ACC112 (cell line): ENCODE data around the gene GJA9.

Experiments used
- H2AFZ ChIP-seq: fragments of 200-600 bp; sonication (generic); one replicate; pipeline ENCODE4 v1.6.0; 2017; ENCODE audit warnings: antibody characterized with exemption, low read length; ENCODE audit not compliant: unreplicated experiment
- H3K27ac ChIP-seq: fragments of 200-600 bp; sonication (generic); 2 replicates; pipeline ENCODE4 v1.5.1; 2014; ENCODE audit warnings: low read depth, mild to moderate bottlenecking, antibody characterized with exemption, low read length, moderate library complexity
- H3K27me3 ChIP-seq: fragments of 200-600 bp; sonication (generic); 2 replicates; pipeline ENCODE4 v1.6.1; 2014; ENCODE audit warnings: mild to moderate bottlenecking, antibody characterized with exemption, low read length, moderate library complexity, mixed read lengths; ENCODE audit not compliant: insufficient read depth
- H3K36me3 ChIP-seq: fragments of 200-600 bp; sonication (generic); 2 replicates; pipeline ENCODE4 v1.6.1; 2016; ENCODE audit warnings: mild to moderate bottlenecking, antibody characterized with exemption, low read length, moderate library complexity, mixed read lengths; ENCODE audit not compliant: insufficient read depth
- H3K4me1 ChIP-seq: fragments of 200-600 bp; sonication (generic); one replicate; pipeline ENCODE4 v1.6.1; 2016; ENCODE audit warnings: low read length, mixed read lengths; ENCODE audit not compliant: insufficient read depth, unreplicated experiment, control insufficient read depth
- H3K4me3 ChIP-seq: fragments of 200-600 bp; sonication (generic); 2 replicates; pipeline ENCODE4 v1.5.1; 2014; ENCODE audit warnings: mild to moderate bottlenecking, low read depth, low read length
- H3K79me2 ChIP-seq: fragments of 200-600 bp; sonication (generic); one replicate; pipeline ENCODE4 v1.6.0; 2016; ENCODE audit warnings: low read length; ENCODE audit not compliant: control insufficient read depth, unreplicated experiment, insufficient read depth

The GJA9 gene

GRCh38 chr1:38881487-38881886, at the start of gene GJA9:
Gene GJA9, minus strand, starts transcription at chr1:38881587. Its CDS starts 5,489 bp downstream, at chr1:38876098.
- Histone ChIP-seq H2AFZ (no peak within 1 kb of the TSS), H3K27me3 (no peaks in the 10 kb centered on the region), H3K4me1 (no peaks in the 10 kb centered on the region), H3K36me3 (no peaks in the 10 kb centered on the region), H3K4me3 (no peak within 1 kb of the TSS), H3K79me2 (no peaks in the 10 kb centered on the region), H3K27ac (no peak within 1 kb of the TSS)

GRCh38 chr1:38929476-38929875, 48.1 kb upstream of the GJA9 start:
- H3K27ac ChIP-seq, result no peak overlapping the region
- H2AFZ ChIP-seq, result no peak overlapping the region
- H3K27me3 ChIP-seq, result no peaks in the 10 kb centered on the region
- H3K79me2 ChIP-seq, result no peaks in the 10 kb centered on the region
- no peak overlapping the region for H3K4me3 ChIP-seq
- peaks cover 2% of the 10 kb centered on the region for H3K4me1 ChIP-seq
- no peaks in the 10 kb centered on the region for H3K36me3 ChIP-seq

- H3K27ac ChIP-seq, result no peak overlapping the region
- peaks cover 2% of the 10 kb centered on the region for H3K4me1 ChIP-seq
- no peak overlapping the region for H2AFZ ChIP-seq
- H3K4me3 ChIP-seq, result no peak overlapping the region
- no peaks in the 10 kb centered on the region for H3K36me3 ChIP-seq
- no peaks in the 10 kb centered on the region for H3K27me3 ChIP-seq
- H3K79me2 ChIP-seq, result no peaks in the 10 kb centered on the region
Measured at GRCh38 chr1:38929054-38929453, 47.7 kb upstream of the GJA9 start.

DNA sequence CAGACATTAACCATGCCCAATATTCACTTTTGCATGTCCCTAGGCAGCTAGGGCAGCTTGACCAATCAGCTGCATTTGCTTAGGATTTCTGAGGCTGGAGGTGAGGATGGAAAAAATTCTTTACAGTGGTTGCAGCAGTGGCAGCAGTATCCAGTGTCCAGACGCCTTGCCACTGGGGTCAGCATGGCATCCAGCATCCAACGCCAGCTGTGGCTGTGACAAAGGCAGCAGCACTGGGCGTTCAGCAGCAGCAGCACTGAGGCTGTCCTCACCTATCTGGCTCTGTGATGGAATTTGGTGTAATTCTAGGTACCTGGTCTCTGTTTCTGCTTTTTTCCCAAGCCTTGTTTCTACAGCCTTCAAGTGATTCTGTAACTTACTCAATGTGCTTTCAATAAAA, 44.7 kb upstream of the GJA9 start:
- Histone ChIP-seq H3K79me2 (no peaks in the 10 kb centered on the region), H2AFZ (no peak overlapping the region), H3K27me3 (no peaks in the 10 kb centered on the region), H3K27ac (no peak overlapping the region), H3K4me3 (no peak overlapping the region), H3K36me3 (no peaks in the 10 kb centered on the region), H3K4me1 (no peaks in the 10 kb centered on the region)

- no peak overlapping the region for H3K27ac ChIP-seq
- H3K27me3 ChIP-seq, result no peaks in the 10 kb centered on the region
- no peaks in the 10 kb centered on the region for H3K36me3 ChIP-seq
- no peaks in the 10 kb centered on the region for H3K79me2 ChIP-seq
- no peaks in the 10 kb centered on the region for H3K4me1 ChIP-seq
- no peak overlapping the region for H2AFZ ChIP-seq
- no peak overlapping the region for H3K4me3 ChIP-seq
Measured at GRCh38 chr1:38925391-38925790, 44.0 kb upstream of the GJA9 start.

- no peaks in the 10 kb centered on the region for H3K36me3 ChIP-seq
- no peaks in the 10 kb centered on the region for H3K79me2 ChIP-seq
- no peaks in the 10 kb centered on the region for H3K27me3 ChIP-seq
- no peak overlapping the region for H3K27ac ChIP-seq
- no peak overlapping the region for H3K4me3 ChIP-seq
- H3K4me1 ChIP-seq, result no peaks in the 10 kb centered on the region
- H2AFZ ChIP-seq, result no peak overlapping the region
Measured at GRCh38 chr1:38923607-38924006, 42.2 kb upstream of the GJA9 start.

DNA sequence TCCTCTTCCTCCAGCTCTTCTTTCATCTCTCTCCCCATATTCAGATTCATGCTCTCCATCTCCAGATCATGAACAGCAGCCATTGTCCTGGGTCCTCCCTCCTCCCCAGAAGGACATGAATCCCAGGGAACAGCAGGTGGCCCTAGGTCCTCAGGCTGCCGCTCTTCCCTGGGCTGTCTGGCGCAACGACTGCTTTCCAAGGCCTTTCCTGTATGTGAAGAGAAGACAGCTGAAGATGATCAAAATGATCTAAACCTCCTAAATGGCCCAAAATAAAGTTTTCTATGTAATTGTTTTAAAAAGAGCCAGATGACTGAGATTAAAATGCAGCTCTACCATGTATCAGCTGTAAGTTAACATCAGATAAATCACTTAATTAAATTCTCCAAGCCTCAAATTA, 37.7 kb upstream of the GJA9 start:
- no peak overlapping the region for H2AFZ ChIP-seq
- H3K4me3 ChIP-seq, result no peak overlapping the region
- H3K4me1 ChIP-seq, result no peaks in the 10 kb centered on the region
- H3K27me3 ChIP-seq, result no peaks in the 10 kb centered on the region
- no peaks in the 10 kb centered on the region for H3K36me3 ChIP-seq
- no peaks in the 10 kb centered on the region for H3K79me2 ChIP-seq
- H3K27ac ChIP-seq, result no peak overlapping the region

DNA sequence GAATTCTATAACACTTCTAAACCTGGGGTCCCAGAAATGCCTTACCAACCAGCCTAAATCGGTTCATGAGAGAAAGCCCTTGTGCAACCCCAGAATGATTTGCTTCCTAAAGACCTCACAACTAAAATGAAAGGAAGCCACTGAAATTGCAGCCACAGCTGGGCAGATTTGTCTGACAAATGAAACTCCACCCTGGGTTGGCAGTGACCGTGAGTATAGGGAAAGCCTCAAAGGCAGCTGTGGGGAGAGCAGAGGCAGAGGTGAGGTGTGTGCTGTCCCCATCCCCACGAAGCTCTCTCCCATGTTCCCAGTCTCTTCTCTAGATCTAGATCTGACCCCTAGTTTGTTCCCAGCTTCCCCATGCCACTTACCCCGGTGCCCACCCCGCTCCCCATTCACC, 37.2 kb upstream of the GJA9 start:
- no peaks in the 10 kb centered on the region for H3K36me3 ChIP-seq
- no peaks in the 10 kb centered on the region for H3K79me2 ChIP-seq
- no peaks in the 10 kb centered on the region for H3K27me3 ChIP-seq
- H3K27ac ChIP-seq, result no peak overlapping the region
- no peak overlapping the region for H2AFZ ChIP-seq
- H3K4me1 ChIP-seq, result no peaks in the 10 kb centered on the region
- no peak overlapping the region for H3K4me3 ChIP-seq

GRCh38 chr1:38917772-38918171, 36.4 kb upstream of the GJA9 start:
- no peaks in the 10 kb centered on the region for H3K79me2 ChIP-seq
- H3K27ac ChIP-seq, result no peak overlapping the region
- no peaks in the 10 kb centered on the region for H3K27me3 ChIP-seq
- H3K4me3 ChIP-seq, result no peak overlapping the region
- H2AFZ ChIP-seq, result no peak overlapping the region
- no peaks in the 10 kb centered on the region for H3K36me3 ChIP-seq
- H3K4me1 ChIP-seq, result no peaks in the 10 kb centered on the region

GRCh38 chr1:38917337-38917736, 36.0 kb upstream of the GJA9 start:
- no peaks in the 10 kb centered on the region for H3K27me3 ChIP-seq
- no peak overlapping the region for H2AFZ ChIP-seq
- no peak overlapping the region for H3K4me3 ChIP-seq
- H3K36me3 ChIP-seq, result no peaks in the 10 kb centered on the region
- no peak overlapping the region for H3K27ac ChIP-seq
- H3K4me1 ChIP-seq, result no peaks in the 10 kb centered on the region
- H3K79me2 ChIP-seq, result no peaks in the 10 kb centered on the region

DNA sequence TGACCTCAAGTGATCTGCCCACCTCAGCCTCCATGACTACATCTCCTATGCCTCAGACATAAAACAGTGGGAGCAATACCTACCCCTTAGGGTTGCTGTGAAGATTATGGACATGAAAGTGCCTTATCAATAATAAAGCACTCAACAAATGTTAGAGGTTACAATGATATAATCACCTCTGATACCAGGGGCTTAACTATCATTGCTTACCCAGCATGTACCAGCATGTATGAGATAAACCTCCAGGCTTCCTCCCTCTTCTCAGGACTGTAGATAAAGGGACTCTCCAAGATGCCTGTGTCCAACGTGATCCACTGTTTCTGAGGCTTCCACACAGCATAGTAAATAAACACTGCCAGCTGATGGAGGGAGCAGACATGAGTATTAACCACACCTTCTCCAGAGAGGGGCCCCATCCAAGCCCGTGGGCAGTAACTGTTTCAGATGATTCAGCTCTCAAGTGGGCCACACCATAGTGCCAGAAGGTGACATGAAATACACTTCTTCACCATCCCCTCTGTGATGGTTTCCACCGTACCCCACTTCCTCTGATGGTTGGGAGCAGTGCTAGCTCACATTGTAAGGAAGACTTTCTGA, 34.1 kb upstream of the GJA9 start:
- H3K4me3 ChIP-seq, result no peak overlapping the region
- H3K27ac ChIP-seq, result no peak overlapping the region
- H2AFZ ChIP-seq, result no peak overlapping the region
- 0 out of 2 replicates have a peak, but pooled peaks cover 3% of the 10 kb centered on the region for H3K36me3 ChIP-seq
- no peaks in the 10 kb centered on the region for H3K79me2 ChIP-seq
- H3K4me1 ChIP-seq, result no peaks in the 10 kb centered on the region
- no peaks in the 10 kb centered on the region for H3K27me3 ChIP-seq
